Stimulated activated CD4-positive, alpha-beta T cell treated with anti-CD3 and anti-CD28 coated beads, Interleukin-15, amount 100 ng/mL, for 1 hour (primary cell): ENCODE measurements around the gene NCOR1.

Experiments used
- DNase-seq, 2 donors: peaks; one replicate each; pipeline ENCODE4 v3.0.0-alpha.2; 2020; ENCODE audit warnings: low read depth in 1 of 2, low spot score in 1 of 2

The NCOR1 gene

GRCh38 chr17:16036261-16036660 lies 179.1 kb downstream of the NCOR1 start:
- DNase-seq = no peak

GRCh38 chr17:16033729-16034349 lies 181.5 kb downstream of the NCOR1 start:
- no peak for DNase-seq

- DNase-seq = peak in 1 of 2 donors; percentile 24
Measured at GRCh38 chr17:16027708-16028584, 187.4 kb downstream of the NCOR1 start.

GRCh38 chr17:16026895-16027294 lies 188.4 kb downstream of the NCOR1 start:
- DNase-seq = no peak

GRCh38 chr17:16025202-16025601 lies 190.1 kb downstream of the NCOR1 start:
- no peak for DNase-seq

- no peak for DNase-seq
Measured at GRCh38 chr17:16023881-16024280, 191.5 kb downstream of the NCOR1 start.

- no peak for DNase-seq
Measured at GRCh38 chr17:16019347-16019746, 196.0 kb downstream of the NCOR1 start.

- DNase-seq = no peak
Measured at GRCh38 chr17:16013943-16014407, 201.4 kb downstream of the NCOR1 start.

- DNase-seq = no peak
Measured at GRCh38 chr17:16007439-16007838, 207.9 kb downstream of the NCOR1 start.

GRCh38 chr17:16005636-16006035 lies 209.7 kb downstream of the NCOR1 start:
- no peak for DNase-seq

- DNase-seq = no peak
Measured at GRCh38 chr17:16003841-16004240, 211.5 kb downstream of the NCOR1 start.

- DNase-seq = no peak
Measured at GRCh38 chr17:16002708-16003260, 212.6 kb downstream of the NCOR1 start.

- no peak for DNase-seq
Measured at GRCh38 chr17:16001226-16001897, 214.0 kb downstream of the NCOR1 start.

- no peak for DNase-seq
Measured at GRCh38 chr17:15999974-16000827, 215.1 kb downstream of the NCOR1 start.

GRCh38 chr17:15999141-15999973 lies 216.0 kb downstream of the NCOR1 start, which contains the start of the genes TTC19 and ZSWIM7:
TTC19 (plus strand) TSS chr17:15999824; CDS start chr17:15999849, 25 bp downstream.
ZSWIM7 (minus strand) TSS chr17:15999704; CDS start chr17:15999594, 110 bp downstream.
- DNase-seq = peak; percentile 80 to 91

- no peak for DNase-seq
Measured at GRCh38 chr17:15998031-15998562, 217.2 kb downstream of the NCOR1 start.

GRCh38 chr17:15996322-15996721 lies 219.0 kb downstream of the NCOR1 start:
- DNase-seq = no peak

GRCh38 chr17:15981646-15982580 lies 233.4 kb downstream of the NCOR1 start:
- DNase-seq = no peak
